Ovary (tissue), 3 donors: Measurements from ENCODE around the gene VWA5B2.

Source experiments
- POLR2A ChIP-seq: fragments of 450-650 bp; IDR thresholded peaks from one replicate; pipeline ENCODE4 v1.6.1; 2017; ENCODE audit warnings: antibody characterized with exemption, mild to moderate bottlenecking, moderate library complexity
- TF ChIP-seq, protein P1 (sequence below), 3 donors: fragments of 450-650 bp in 2 of 3; fragments of 200-600 bp in 1 of 3; IDR thresholded peaks; one replicate each; pipeline versions ENCODE4 v1.5.1 to v1.8.0; 2016 to 2022; ENCODE audit warnings: antibody characterized with exemption in 3 of 3, mild to moderate bottlenecking in 1 of 3
- donor health status: DM: no; HTN: no; CAD: no.

DNA sequence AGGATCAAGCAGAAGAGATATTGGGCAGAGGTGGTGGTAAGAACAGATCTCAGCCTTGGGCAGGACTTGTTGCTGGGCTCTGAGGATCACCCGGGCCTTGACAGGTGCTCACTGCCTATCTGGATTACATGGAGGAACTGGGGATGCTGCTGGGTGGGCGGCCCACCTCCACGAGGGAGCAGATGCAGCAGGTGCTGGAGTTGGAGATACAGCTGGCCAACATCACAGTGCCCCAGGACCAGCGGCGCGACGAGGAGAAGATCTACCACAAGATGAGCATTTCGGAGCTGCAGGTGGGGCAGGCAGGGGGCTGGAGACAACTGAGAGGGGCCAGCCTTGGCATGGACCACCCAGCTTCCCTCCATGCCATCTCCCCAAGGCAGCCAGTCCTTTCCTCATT, 54.3 kb downstream of the VWA5B2 start:
- TF ChIP-seq, protein P1, sequence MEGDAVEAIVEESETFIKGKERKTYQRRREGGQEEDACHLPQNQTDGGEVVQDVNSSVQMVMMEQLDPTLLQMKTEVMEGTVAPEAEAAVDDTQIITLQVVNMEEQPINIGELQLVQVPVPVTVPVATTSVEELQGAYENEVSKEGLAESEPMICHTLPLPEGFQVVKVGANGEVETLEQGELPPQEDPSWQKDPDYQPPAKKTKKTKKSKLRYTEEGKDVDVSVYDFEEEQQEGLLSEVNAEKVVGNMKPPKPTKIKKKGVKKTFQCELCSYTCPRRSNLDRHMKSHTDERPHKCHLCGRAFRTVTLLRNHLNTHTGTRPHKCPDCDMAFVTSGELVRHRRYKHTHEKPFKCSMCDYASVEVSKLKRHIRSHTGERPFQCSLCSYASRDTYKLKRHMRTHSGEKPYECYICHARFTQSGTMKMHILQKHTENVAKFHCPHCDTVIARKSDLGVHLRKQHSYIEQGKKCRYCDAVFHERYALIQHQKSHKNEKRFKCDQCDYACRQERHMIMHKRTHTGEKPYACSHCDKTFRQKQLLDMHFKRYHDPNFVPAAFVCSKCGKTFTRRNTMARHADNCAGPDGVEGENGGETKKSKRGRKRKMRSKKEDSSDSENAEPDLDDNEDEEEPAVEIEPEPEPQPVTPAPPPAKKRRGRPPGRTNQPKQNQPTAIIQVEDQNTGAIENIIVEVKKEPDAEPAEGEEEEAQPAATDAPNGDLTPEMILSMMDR (IDR thresholded peaks at IDR 0.05), result no peak
- TF ChIP-seq POLR2A, result no peak
